OCI-LY7 (cell line): ENCODE measurements around the gene TMEM239. TPM values are rescaled to one million over a fixed set of nuclear protein-coding genes. Genes with fewer than 3 reads are reported as not detected.

Experiments used
- BruUV-seq: library from RNA; stranded (reverse); fragments of 400-500 nt; replicated peaks from 2 replicates; lab custom pipeline; 2021; lab: Mats Ljungman, UMichigan
- CTCF ChIA-PET: fragments of 300-600 bp; sonication (Branson Sonifier 250); formaldehyde crosslinking; loops from one replicate; lab custom pipeline; 2022; ENCODE audit warnings: antibody characterized with exemption; ENCODE audit not compliant: unreplicated experiment; lab: Charles Lee
- POLR2A ChIA-PET: fragments of 300-600 bp; sonication (Branson Sonifier 250); formaldehyde crosslinking; loops from one replicate; lab custom pipeline; 2022; ENCODE audit warnings: antibody characterized with exemption; lab: Charles Lee
- DNase-seq: peaks from one replicate; pipeline ENCODE4 v3.0.0-alpha.2; 2015; ENCODE audit warnings: low spot score
- H2AFZ ChIP-seq: fragments of 200-600 bp; sonication (generic), shearing (Covaris generic); 2 replicates; pipeline ENCODE4 v1.6.1; 2014; ENCODE audit warnings: mild to moderate bottlenecking, antibody characterized with exemption, low read length, moderate library complexity
- H3K27ac ChIP-seq: fragments of 200-600 bp; sonication (generic); 2 replicates; pipeline ENCODE4 v1.5.1; 2014; ENCODE audit warnings: mixed run types, low read depth, mild to moderate bottlenecking, moderate library complexity, low read length, inconsistent platforms; ENCODE audit not compliant: poor library complexity, severe bottlenecking
- H3K36me3 ChIP-seq: fragments of 200-600 bp; sonication (generic); 2 replicates; pipeline ENCODE4 v1.6.1; 2014; ENCODE audit warnings: mild to moderate bottlenecking, antibody characterized with exemption, low read length, moderate library complexity, mixed read lengths; ENCODE audit not compliant: insufficient read depth
- H3K4me1 ChIP-seq: fragments of 200-600 bp; sonication (generic); 2 replicates; pipeline ENCODE4 v1.5.1; 2014; ENCODE audit warnings: mild to moderate bottlenecking, low read length; ENCODE audit not compliant: insufficient read depth, poor library complexity, severe bottlenecking
- H3K4me2 ChIP-seq: fragments of 200-600 bp; sonication (generic); 2 replicates; pipeline ENCODE4 v1.6.1; 2014; ENCODE audit warnings: mild to moderate bottlenecking, low read length
- H3K4me3 ChIP-seq: fragments of 200-600 bp; sonication (generic); 2 replicates; pipeline ENCODE4 v1.5.1; 2014; ENCODE audit warnings: mild to moderate bottlenecking, low read depth, low read length; ENCODE audit not compliant: poor library complexity, severe bottlenecking
- H3K79me2 ChIP-seq: fragments of 200-600 bp; sonication (generic); 2 replicates; pipeline ENCODE4 v1.6.1; 2016; ENCODE audit warnings: low read depth, mild to moderate bottlenecking, low read length, moderate library complexity, mixed read lengths; ENCODE audit not compliant: insufficient read depth
- H3K9me2 ChIP-seq: fragments of 200-600 bp; sonication (generic); 2 replicates; pipeline ENCODE4 v1.6.1; 2016; ENCODE audit warnings: mild to moderate bottlenecking, low read length, mixed read lengths; ENCODE audit not compliant: insufficient read depth
- H3K9me3 ChIP-seq: fragments of 200-600 bp; sonication (generic); 2 replicates; pipeline ENCODE4 v1.6.1; 2014; ENCODE audit warnings: mild to moderate bottlenecking, mixed run types, low read length, mixed read lengths
- H4K20me1 ChIP-seq: fragments of 200-600 bp; sonication (generic); 2 replicates; pipeline ENCODE4 v1.6.1; 2014; ENCODE audit warnings: mild to moderate bottlenecking, antibody characterized with exemption, low read length, moderate library complexity, mixed read lengths; ENCODE audit not compliant: insufficient read depth
- CTCF ChIP-seq: fragments of 200-600 bp; sonication (generic); conservative IDR thresholded peaks from 2 replicates; pipeline ENCODE4 v1.5.1; 2014; ENCODE audit warnings: mild to moderate bottlenecking, antibody characterized with exemption, low read length, moderate library complexity, mixed read lengths
- EZH2phosphoT487 ChIP-seq: fragments of 200-600 bp; sonication (generic); IDR thresholded peaks from 2 replicates; pipeline ENCODE4 v1.6.1; 2018; ENCODE audit warnings: low read depth, borderline replicate concordance, mild to moderate bottlenecking, mixed run types, antibody characterized with exemption, low read length, moderate library complexity, mixed read lengths
- intact Hi-C: fragments of 100-400 bp; cut with micrococcal nuclease; formaldehyde crosslinking; loops from one replicate; pipeline ENCODE4 v1.10.0; 2022; ENCODE audit not compliant: unreplicated experiment
- total RNA-seq, 2 experiments: library from RNA; depleted of rRNA in 1 of 2; stranded (reverse); fragments of >200 nt in 1 of 2; shearing (Covaris generic) in 1 of 2; gene quantifications; 2 replicates each; pipeline ENCODE4 v1.2.3, GENCODE V29; 2014 to 2022

The TMEM239 gene
- total RNA-seq, 2 experiments from 2014 or later: not detected

GRCh38 chr20:2833761-2834160 is 17.6 kb downstream of the TMEM239 start:
- no peaks in the 10 kb centered on the region for H3K9me3 ChIP-seq
- no peak overlapping the region for H3K27ac ChIP-seq
- H3K79me2 ChIP-seq: no peaks in the 10 kb centered on the region
- no peaks in the 10 kb centered on the region for H3K36me3 ChIP-seq
- intact Hi-C loops: no loop called here
- no peaks in the 10 kb centered on the region for H4K20me1 ChIP-seq
- BruUV-seq: no TSS peak
- no peaks in the 10 kb centered on the region for H3K4me1 ChIP-seq
- no peak overlapping the region for H2AFZ ChIP-seq
- ChIA-PET CTCF (no interaction called here), POLR2A (no interaction called here)
- H3K9me2 ChIP-seq: no peaks in the 10 kb centered on the region
- no peak for DNase-seq
- H3K4me3 ChIP-seq: no peak overlapping the region
- H3K4me2 ChIP-seq: no peak overlapping the region
- TF ChIP-seq CTCF (no peak), EZH2phosphoT487 (no peak)

GRCh38 chr20:2834401-2835110 is 18.4 kb downstream of the TMEM239 start:
- Histone ChIP-seq H3K9me3 (no peaks in the 10 kb centered on the region), H3K4me2 (no peak overlapping the region), H3K4me1 (no peaks in the 10 kb centered on the region), H3K79me2 (no peaks in the 10 kb centered on the region), H3K36me3 (no peaks in the 10 kb centered on the region), H3K9me2 (no peaks in the 10 kb centered on the region), H3K27ac (no peak overlapping the region), H2AFZ (no peak overlapping the region), H3K4me3 (no peak overlapping the region), H4K20me1 (no peaks in the 10 kb centered on the region)
- TF ChIP-seq EZH2phosphoT487 (no peak), CTCF (no peak)
- CTCF ChIA-PET: no interaction called here
- POLR2A ChIA-PET: no interaction called here
- BruUV-seq: no TSS peak
- intact Hi-C loops: no loop called here
- no peak for DNase-seq

- no TSS peak for BruUV-seq
- no peaks in the 10 kb centered on the region for H3K9me2 ChIP-seq
- no peaks in the 10 kb centered on the region for H4K20me1 ChIP-seq
- no peak overlapping the region for H3K27ac ChIP-seq
- H3K4me3 ChIP-seq: no peak overlapping the region
- no peak for DNase-seq
- ChIA-PET POLR2A (no interaction called here), CTCF (no interaction called here)
- H2AFZ ChIP-seq: no peak overlapping the region
- intact Hi-C loops: no loop called here
- no peak overlapping the region for H3K4me2 ChIP-seq
- no peak for TF ChIP-seq CTCF
- no peak for TF ChIP-seq EZH2phosphoT487
- H3K9me3 ChIP-seq: no peaks in the 10 kb centered on the region
- H3K79me2 ChIP-seq: no peaks in the 10 kb centered on the region
- no peaks in the 10 kb centered on the region for H3K36me3 ChIP-seq
- H3K4me1 ChIP-seq: peaks cover 4% of the 10 kb centered on the region
Observed at GRCh38 chr20:2835331-2835796, 19.2 kb downstream of the TMEM239 start.
